ENCODE measurements around the gene EDAR.

EDAR gene

DNA sequence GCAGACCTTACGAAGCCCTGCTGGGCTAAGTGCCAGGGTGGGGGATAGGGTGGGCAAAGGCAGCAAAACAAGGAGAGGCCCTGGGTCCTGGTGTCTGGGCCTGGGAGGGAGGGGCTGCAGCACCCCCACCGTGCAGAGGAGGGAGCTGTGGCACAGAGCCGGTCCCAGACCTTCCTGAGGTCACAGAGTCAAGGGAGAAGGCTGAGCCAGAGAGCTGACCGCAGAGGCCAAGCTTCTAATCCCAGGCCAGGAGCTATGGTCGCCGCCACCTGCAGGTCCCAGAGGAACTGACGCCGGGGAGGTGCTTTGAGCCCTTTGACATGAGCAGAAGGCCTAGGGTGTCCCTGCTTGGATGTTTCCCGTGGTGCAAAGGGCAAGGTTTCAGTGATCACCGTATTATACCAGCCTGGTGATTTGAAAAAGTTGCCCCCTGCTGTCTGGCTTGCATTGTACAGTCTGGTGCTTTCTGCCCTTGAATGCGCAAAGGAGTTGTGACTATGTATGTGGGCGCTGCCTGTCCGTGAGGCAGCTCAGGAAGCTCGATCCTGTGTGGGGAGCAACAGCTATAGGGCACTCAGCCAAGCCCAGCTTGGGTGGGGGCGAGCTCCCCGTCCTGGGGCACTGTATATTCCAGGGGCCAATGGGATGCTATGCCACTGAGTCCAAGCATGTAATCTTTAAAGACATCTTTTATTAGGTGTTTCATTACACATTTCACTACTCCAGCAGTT lies 44.3 kb downstream of the EDAR start:
- no peak overlapping the region for H3K4me3 ChIP-seq (ENCODE audit: low read depth, low read length)

DNA sequence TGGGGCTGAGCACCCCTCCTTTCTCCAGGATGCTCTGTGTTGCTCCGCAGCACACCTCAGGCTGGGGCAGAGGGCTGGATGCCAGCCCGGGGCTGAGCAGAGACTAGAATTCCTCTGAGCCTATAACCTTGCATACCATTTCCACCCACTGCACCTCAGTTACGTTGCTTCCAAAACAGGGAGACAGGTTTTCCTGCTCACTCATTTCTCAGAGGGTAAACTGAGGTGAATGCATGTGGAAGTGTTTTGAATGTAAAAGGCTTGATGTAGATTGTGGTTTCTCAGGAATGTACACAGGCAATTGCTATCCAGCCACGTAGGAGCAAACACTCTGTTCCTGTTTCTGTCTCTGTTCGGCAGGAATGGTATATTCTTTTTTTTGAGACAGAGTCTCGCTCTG lies 45.3 kb downstream of the EDAR start:
- no peak for DNase-seq (ENCODE audit: low read depth)

More for the DNA sequence above, 44.3 kb downstream of the EDAR start:
- DNase-seq (ENCODE audit: low read depth) = no peak

DNA sequence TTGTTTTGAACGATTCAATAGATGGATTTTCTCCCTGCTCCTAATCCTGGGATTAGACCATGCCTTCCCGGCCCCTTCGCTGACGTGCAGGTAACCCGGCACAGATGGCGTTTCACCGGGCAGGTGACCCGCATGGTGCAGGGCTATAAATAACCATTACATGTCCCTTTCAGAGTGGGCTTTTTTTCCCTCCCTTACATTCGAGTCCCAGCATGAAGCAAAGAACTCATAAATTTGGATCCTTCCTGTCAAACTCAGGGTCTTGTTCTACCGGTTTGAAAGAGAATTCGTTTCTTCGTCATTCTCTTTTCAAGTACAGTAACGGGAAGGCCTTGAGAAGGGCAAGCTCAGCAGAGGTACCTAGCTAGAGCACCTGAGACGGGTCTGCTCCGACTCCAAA lies 46.1 kb downstream of the EDAR start:
- H3K4me3 ChIP-seq (ENCODE audit: low read depth, low read length) = no peak overlapping the region
- DNase-seq (ENCODE audit: low read depth) = no peak

More for the DNA sequence above, 45.3 kb downstream of the EDAR start:
- H3K4me3 ChIP-seq (ENCODE audit: low read depth, low read length) = no peak overlapping the region

DNA sequence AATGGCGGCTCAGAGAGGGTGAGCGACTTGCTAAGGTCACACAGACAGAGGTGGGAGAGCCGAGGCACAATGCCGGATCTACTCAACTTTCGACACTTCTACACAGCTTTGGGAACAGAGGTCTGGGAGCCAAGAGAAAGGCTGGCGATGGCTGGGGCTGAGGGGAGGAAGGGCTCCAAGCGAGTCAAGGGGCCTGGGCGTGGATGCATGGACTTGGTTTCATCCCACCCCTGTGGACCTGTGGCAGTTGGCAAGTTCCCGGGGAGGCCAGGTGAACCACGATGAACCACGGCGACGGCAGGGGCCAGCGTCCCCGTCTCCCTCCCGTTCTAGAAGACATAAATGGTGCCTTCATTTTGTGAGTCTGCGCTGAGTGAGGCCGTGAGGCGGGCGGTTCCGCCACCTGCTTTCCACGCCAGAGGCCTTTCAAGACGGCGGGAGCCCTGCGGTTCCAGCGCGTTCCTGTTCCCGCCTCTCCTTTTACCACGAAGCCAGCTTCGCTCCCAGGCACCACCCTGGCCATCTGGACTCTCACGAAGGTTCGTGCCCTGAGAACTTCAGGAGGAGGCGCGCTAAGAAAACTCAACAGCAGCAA lies 46.7 kb downstream of the EDAR start:
- no peak overlapping the region for H3K4me3 ChIP-seq (ENCODE audit: low read depth, low read length)
- DNase-seq (ENCODE audit: low read depth) = no peak

DNA sequence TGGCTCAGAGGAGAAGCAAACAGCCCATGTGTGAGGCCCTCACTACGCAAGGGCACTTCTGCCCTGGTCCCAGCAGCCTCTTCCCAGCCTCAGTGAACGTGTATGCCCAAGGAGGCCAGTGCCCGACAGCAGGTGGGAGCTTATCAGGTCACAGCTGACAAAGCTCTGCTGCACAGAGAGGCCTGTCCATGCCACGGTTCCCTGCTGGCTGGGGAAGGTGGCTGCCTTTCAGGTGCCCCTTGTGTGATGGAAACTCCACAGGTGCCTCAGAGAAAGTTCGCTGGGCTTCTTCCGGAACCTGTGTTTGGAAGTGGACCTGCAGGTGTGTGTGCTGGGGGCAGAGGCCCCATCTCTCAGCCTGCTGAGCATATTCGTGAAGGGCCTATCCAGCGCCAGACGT lies 47.3 kb downstream of the EDAR start:
- no peak overlapping the region for H3K4me3 ChIP-seq (ENCODE audit: low read depth, low read length)
- no peak for DNase-seq (ENCODE audit: low read depth)

DNA sequence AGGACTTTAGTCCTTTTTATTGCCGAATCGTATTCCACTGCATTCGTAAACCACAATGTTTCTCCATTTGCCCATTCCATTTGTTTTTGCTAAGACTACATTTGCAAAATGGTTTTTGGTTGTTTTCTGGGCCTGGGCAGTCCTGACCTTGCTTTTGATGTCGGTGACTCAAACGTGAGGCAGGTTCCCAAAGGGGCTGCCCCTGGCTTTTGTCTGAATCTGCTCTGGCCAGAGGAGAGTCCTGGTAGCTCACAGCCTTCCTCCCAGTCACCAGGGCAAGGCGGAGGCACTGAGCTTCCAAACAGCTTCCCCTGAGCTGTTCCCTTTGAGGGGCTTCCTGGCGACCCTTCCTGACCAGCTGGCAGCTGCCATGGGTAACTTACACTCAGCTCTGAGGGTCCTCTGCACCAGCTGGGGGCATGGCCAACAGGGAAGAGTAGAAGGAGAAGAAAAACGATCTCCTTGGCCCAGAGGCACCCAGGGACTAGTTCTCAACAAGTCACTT lies 47.8 kb downstream of the EDAR start:
- no peak for DNase-seq (ENCODE audit: low read depth)
- no peak overlapping the region for H3K4me3 ChIP-seq (ENCODE audit: low read depth, low read length)

DNA sequence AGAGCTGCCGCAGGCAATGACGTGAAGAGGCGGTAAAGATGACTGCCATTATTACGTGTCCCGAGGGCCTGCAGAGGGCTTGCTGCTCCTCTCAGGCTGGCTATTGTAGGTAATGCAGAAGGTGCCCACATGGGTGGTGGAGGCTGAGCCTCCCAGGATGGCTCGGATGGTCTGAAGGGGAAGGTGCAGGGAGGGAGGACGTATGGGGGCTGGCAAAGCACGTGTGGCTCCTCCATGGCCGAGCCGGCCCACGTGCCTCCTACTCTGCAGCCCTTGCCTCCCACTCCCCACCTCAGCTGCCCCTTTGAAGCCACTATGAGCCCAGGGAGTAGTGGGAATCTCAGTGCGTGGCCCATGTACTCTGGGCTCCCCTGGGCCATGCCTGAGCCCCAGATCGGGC lies 48.9 kb downstream of the EDAR start:
- DNase-seq (ENCODE audit: low read depth) = no peak
- no peak overlapping the region for H3K4me3 ChIP-seq (ENCODE audit: low read depth, low read length)

DNA sequence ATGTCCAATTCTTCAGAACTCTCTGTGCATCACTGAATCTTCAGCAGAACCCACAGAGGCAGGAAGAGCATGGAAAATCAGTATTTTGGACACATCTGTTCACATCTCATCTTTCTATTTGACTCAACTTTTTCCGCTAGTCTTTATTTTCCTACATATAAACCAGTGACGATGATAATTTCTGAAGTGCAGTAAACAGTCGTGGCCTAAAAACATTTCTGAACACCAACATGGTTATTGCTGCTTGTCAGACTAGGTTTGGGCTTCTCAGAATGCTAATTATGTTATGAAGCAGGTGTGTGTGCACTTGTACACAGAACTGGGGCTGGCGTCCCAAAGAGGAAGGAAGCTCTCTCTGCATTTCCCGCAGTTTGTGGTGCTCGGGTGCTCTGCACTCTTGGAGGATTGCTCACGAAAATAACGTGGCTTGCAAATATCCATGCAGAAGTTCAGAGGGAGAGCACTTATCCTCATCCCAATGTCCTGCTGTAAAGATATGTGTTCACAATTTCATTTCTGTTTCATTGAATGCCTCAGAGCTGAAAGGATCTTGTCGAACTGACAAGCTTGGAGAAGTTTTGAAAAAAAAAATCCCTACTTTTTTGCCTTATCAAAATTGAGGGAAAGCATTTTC lies 50.8 kb downstream of the EDAR start:
- H3K4me3 ChIP-seq (ENCODE audit: low read depth, low read length) = no peak overlapping the region
- no peak for DNase-seq (ENCODE audit: low read depth)

DNA sequence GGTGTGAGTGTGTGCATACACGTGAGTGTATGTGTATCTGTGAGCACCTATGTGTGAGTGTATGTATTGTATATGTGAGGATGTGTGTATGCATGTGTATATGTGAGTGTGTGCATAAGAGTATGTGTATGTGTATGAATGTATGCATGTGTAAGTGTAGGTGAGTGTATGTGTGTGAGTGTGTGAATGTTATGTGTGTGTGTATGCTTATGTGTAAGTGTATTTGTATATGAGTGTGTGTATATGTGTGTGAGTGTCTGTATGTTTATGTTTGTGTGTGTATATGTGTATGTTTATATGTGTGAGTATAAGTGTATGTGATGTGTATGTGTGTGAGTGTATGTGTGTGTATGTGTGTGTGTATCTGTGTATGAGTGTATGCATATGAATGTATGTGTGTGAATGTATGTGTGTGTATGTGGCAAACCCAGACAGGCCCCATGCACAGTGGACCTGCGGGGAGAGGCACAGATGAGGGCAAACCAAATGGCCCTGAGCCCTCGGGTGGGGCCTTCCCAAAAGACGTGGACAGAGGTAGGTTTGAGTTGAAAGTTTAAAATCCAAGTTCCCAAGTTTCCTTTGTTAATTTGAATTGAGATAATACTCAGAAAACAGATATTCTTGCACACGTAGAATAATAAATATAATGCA lies 51.5 kb downstream of the EDAR start:
- no peak overlapping the region for H3K4me3 ChIP-seq (ENCODE audit: low read depth, low read length)
- DNase-seq (ENCODE audit: low read depth) = no peak

DNA sequence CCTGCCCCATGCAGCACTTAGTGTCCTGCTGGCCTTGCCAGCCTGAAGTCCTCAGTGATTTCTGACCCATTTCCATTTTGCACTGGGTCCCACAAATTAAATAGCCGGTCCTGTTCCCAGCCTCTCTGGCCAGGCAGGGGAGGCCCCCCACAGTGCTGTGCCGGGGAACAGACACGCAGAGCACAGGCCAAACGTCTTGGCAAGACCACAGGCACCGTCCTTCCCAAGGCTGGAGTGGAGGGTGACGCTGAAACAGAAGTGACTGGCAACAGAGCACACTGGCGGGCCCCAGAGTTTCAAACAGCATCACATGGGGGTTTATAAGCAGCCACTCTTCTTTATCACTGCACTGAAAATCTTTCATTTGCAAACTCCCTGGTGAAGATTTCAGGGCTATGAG lies 52.2 kb downstream of the EDAR start:
- no peak overlapping the region for H3K4me3 ChIP-seq (ENCODE audit: low read depth, low read length)
- no peak for DNase-seq (ENCODE audit: low read depth)

DNA sequence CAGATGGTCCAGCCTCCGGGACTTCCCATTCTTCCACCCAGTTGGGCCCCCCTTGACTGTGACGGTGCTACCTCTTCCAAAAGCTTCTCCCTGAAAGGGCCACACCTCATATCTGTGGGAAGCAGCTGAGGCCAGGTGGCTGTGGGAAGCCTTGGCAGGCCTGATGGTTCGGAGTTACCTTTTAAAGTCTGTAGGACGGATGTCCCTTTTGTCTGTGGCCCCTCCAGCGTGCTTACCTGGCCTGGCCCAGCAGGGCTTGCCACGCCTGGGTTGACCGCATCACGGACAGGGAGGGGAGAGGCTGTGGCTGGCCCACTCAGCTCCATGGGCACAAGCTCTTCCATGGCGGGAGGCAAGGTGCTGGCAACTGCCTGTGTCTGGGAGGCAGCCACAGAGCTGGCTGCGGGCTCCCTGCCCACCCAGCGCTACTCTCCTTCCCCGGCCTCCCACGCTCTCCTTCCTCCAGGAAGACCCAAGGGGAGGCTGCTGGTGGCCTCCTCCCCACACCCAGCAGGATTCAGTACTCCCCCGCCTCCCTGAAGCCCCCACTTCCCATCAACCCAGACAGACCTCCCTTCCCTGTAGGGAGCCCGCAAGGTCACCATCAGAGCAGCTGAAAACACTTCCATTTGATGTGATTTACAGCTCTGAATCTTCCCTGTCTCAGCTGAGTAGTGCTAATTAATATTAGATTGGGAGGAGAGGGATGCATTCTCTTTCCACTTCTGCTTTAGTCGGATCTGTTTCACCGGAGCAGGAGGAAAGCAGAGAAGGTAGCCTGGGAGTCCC lies 52.8 kb downstream of the EDAR start:
- no peak for DNase-seq (ENCODE audit: low read depth)
- H3K4me3 ChIP-seq (ENCODE audit: low read depth, low read length) = no peak overlapping the region

DNA sequence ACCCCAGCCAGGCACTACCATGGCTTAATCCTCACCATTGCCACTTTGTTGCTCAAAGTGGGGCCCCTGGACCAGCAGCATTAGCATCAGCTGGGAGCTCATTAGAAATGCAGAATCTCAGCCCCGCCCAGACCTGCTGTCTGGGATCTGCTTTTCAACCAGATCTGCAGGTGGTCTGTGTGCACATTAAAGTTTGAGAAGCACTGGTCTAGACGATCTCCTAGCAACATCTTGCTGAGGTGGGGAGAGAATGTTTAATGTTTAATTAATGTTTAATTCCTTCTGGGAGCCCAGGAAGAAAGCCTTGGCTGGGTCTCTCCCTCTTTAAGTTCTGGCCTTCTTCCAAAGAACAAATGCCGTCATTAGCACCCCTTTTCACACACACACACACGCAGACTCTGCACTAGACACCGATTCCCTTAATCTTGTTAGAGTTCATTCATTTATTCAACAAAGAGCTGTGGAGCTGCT lies 53.7 kb downstream of the EDAR start:
- DNase-seq (ENCODE audit: low read depth) = no peak

DNA sequence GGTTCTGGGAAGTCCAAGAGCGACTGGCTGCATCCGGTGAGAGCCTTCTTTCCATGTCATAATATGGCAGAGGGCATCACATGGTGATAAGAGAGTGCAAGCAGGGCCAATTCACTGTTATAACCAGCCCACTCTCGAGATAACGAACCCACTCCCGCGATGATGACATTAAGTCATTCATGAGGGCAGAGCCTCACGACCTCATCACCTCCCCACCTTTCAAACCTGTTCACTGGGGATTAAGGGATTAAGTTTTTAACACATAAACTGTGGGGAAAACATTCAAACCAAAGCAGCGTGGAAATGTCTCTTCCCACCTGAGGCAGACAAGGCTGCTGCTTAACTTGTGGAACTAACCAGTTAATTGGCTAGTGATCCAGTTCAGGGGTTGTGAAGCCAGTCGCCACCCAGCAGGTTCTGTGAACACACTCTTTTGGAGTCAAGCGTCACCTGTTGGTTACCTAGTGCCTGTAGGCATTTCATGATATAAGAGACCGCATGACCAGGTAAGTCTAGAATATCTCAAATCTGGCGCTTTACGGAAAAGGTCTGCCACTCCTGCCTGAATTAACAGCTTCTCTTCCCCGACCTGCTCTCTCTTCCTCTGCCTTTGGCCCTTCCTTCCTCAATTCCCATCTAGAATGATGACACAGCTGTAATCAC lies 54.3 kb downstream of the EDAR start:
- no peak overlapping the region for H3K4me3 ChIP-seq (ENCODE audit: low read depth, low read length)
- no peak for DNase-seq (ENCODE audit: low read depth)

More for the DNA sequence above, 53.7 kb downstream of the EDAR start:
- no peak overlapping the region for H3K4me3 ChIP-seq (ENCODE audit: low read depth, low read length)

DNA sequence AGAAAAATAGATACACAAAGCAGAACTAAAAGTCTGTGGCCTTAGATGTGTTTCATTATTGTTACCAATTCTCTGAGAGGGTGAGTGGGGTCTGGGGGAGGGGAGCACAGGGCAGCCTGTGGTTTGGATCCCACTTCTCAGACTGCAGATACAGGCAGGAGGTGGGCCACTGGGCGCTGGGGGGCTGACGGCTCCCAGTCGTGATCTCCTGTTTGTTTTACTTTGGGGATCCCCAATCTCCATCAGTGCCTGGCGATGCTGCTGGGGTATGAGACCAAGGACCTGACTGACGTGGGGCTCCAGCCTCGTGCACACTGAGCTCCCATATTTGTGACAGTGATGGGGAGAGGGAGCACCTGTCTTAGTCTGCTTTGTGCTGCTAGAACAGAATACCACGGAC lies 54.9 kb downstream of the EDAR start:
- no peak for DNase-seq (ENCODE audit: low read depth)
- H3K4me3 ChIP-seq (ENCODE audit: low read depth, low read length) = no peak overlapping the region

DNA sequence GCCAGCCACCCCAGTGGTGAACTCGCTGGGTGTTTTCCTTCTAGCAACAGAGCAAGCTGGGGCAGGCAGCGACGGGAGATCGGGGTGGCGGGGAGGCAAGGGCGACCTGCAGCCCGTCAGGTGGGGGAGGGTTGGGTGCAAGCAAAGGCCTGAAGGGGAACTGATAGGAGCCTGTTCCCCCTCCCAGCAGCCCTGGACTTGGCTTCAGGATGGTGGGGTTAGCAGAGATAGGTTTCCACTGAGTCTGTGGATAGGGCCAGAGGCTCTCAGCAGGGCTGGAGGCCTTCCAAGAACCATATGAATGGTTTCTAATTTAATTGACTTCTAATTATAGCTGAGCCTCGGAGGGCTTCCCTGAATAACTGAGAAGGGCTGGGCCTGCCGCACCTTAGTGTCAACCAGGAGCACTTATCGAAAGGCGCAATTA lies 55.3 kb downstream of the EDAR start:
- H3K4me3 ChIP-seq (ENCODE audit: low read depth, low read length) = no peak overlapping the region
- DNase-seq (ENCODE audit: low read depth) = no peak

DNA sequence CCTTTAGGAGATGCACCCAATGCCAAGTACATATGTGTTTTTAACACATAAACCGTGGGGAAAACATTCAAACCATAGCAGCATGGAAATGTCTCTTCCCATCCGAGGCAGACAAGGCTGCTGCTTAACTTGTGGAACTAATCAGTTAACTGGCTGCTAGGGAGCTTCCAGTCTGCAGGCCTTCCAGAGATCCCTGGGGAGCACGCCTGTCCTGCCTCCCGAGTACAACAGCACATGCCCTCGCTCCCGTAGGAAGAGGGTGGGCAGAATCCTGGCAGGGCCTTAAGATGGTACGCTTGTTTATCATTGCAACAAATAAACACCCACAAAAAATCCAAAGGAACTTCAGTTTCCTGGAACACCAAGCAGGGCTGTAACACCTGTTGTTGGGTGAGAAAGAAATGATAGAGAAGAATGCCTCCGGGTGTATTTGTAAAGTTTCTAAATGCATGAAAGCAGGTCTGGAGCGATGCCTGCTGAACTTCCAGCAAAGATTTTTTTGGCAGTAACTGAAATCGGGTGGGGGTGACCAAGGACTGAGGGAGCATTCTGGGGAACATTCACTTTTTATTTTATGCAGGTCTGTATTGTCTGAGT lies 56.2 kb downstream of the EDAR start:
- DNase-seq (ENCODE audit: low read depth) = no peak
- H3K4me3 ChIP-seq (ENCODE audit: low read depth, low read length) = no peak overlapping the region

DNA sequence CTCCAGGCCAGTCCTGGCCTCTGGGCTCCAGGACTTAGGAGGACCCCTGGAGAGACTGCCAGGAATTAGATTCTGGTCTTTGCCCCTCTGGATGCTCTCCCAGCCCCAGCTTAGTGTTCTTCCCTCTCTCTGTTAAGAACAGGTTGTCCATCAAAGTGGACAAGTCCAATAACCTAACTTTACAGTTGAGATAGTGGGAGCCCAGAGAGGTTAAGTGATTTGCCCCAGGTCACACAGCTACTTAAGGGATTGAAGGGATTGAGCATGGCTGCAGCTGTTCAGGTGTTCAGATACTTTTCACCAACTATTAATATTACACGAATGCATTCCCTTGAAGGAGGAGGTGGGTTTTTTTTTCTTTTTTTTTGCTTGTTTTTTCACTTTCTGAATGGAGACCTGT lies 57.6 kb downstream of the EDAR start:
- H3K4me3 ChIP-seq (ENCODE audit: low read depth, low read length) = no peak overlapping the region
- DNase-seq (ENCODE audit: low read depth) = no peak

DNA sequence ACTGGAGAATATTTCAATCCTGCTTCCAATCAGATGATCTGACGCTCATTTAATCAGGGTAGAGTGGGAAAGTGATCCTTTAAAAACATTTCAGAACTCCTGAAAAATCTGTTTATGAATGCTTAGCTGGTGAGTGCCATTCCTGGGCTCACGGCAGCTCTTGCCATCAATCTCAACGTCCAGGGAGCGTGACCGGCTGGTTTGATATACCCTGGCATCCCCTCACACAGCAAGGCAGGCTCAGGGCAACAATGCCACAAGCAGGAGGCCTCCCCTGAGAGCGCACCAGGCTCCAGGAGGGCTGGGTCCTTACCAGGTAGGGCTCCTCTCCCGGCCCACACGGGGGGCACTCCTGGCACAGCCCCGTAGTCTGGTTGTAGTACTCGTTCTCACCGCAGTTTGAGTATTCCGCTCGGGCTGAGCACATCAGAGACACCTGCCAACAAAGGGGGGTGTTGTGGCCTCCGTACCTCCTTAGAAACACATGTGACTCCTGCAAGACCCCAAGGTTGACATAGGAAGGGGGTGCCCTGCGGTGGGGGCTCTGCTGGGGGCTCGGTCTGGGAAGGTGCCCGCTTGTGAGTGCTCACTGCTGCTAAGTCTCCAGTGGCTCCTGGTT lies 59.1 kb downstream of the EDAR start:
- DNase-seq (ENCODE audit: low read depth) = no peak
- no peak overlapping the region for H3K4me3 ChIP-seq (ENCODE audit: low read depth, low read length)

Measured in skeletal muscle cell (primary cell).